H1 (cell line): Measurements from ENCODE around the gene SLC25A12. TPM values are rescaled to one million over a fixed set of nuclear protein-coding genes. Genes with fewer than 3 reads are reported as not detected.

ENCODE experiments used
- CTCF ChIA-PET: fragments of 300-600 bp; sonication (Branson Sonifier 250); formaldehyde crosslinking; loops from one replicate; lab custom pipeline; 2021; ENCODE audit not compliant: partially characterized antibody; lab: Charles Lee
- POLR2A ChIA-PET: fragments of 300-600 bp; sonication (Branson Sonifier 250); formaldehyde crosslinking; loops from one replicate; lab custom pipeline; 2021; ENCODE audit warnings: inconsistent platforms; ENCODE audit not compliant: partially characterized antibody; lab: Charles Lee
- DNase-seq, 2 experiments: peaks; one replicate each; pipeline versions ENCODE4 v3.0.0 to v3.0.0-alpha.2; 2010 to 2022; ENCODE audit warnings: low spot score in 2 of 2, low read depth in 1 of 2, mixed read lengths in 1 of 2
- FAIRE-seq: peaks from 2 replicates; lab custom pipeline; 2011; peaks lifted over from hg19 to GRCh38; lab: Jason Lieb, UNC
- H2AFZ ChIP-seq: 2 replicates; pipeline ENCODE4 v1.8.1; 2012; ENCODE audit warnings: low read length, inconsistent platforms
- H2AK5ac ChIP-seq: 2 replicates; pipeline ENCODE4 v1.6.1; 2013; ENCODE audit warnings: low read depth, low read length
- H2BK120ac ChIP-seq: replicated peaks from 2 replicates; pipeline ENCODE3; 2013; ENCODE audit warnings: low read depth, low read length, inconsistent platforms
- H2BK12ac ChIP-seq: 2 replicates; pipeline ENCODE4 v1.6.1; 2013; ENCODE audit warnings: low read depth, low read length
- H2BK15ac ChIP-seq: 2 replicates; pipeline ENCODE4 v1.6.1; 2013; ENCODE audit warnings: low read length
- H2BK20ac ChIP-seq: 2 replicates; pipeline ENCODE4 v1.6.1; 2013; ENCODE audit warnings: low read length
- H2BK5ac ChIP-seq: 2 replicates; pipeline ENCODE4 v1.6.1; 2013; ENCODE audit warnings: low read depth, low read length
- H3K14ac ChIP-seq: 2 replicates; pipeline ENCODE4 v1.6.1; 2013; ENCODE audit warnings: inconsistent platforms; ENCODE audit not compliant: insufficient read length
- H3K18ac ChIP-seq: 2 replicates; pipeline ENCODE4 v1.6.1; 2013; ENCODE audit warnings: low read length; ENCODE audit errors: extremely low read depth
- H3K23ac ChIP-seq: 2 replicates; pipeline ENCODE4 v1.6.1; 2013; ENCODE audit warnings: inconsistent platforms; ENCODE audit not compliant: insufficient read length
- H3K23me2 ChIP-seq: 2 replicates; pipeline ENCODE4 v1.6.1; 2013; ENCODE audit warnings: low read depth, low read length
- H3K27ac ChIP-seq: 2 replicates; pipeline ENCODE4 v1.6.1; 2011; ENCODE audit warnings: low read depth, low read length, inconsistent platforms
- H3K27me3 ChIP-seq, 4 experiments: replicated peaks in 1 of 4; 1 replicate in 1 of 4; 2 replicates in 3 of 4; pipeline versions ENCODE4 v1.6.1 to v1.8.1; 2011 to 2013; ENCODE audit warnings: low read length in 3 of 4, mild to moderate bottlenecking in 3 of 4, inconsistent platforms in 2 of 4, mixed read lengths in 2 of 4, moderate library complexity in 1 of 4; ENCODE audit not compliant: control insufficient read depth in 3 of 4, insufficient read depth in 3 of 4; ENCODE audit errors: extremely low read depth in 1 of 4
- H3K36me3 ChIP-seq, 4 experiments: 2 replicates each; pipeline versions ENCODE4 v1.6.1 to v1.8.1; 2011 to 2013; ENCODE audit warnings: mild to moderate bottlenecking in 4 of 4, low read length in 3 of 4, moderate library complexity in 2 of 4, control low read depth in 1 of 4, inconsistent platforms in 1 of 4; ENCODE audit not compliant: insufficient read depth in 4 of 4, control insufficient read depth in 2 of 4
- H3K4ac ChIP-seq: replicated peaks from 2 replicates; pipeline ENCODE3; 2013; ENCODE audit warnings: low read length, low read depth, mixed read lengths, inconsistent platforms; ENCODE audit not compliant: insufficient read length
- H3K4me1 ChIP-seq, 4 experiments: replicated peaks in 1 of 4; 1 replicate in 1 of 4; 2 replicates in 3 of 4; pipeline versions ENCODE4 v1.6.1 to v1.8.1; 2011 to 2013; ENCODE audit warnings: low read length in 3 of 4, inconsistent platforms in 2 of 4, mixed read lengths in 1 of 4; ENCODE audit not compliant: insufficient read depth in 4 of 4, control insufficient read depth in 3 of 4
- H3K4me2 ChIP-seq, 2 experiments: 2 replicates each; pipeline versions ENCODE4 v1.6.1 to v1.8.1; 2011 to 2013; ENCODE audit warnings: low read depth in 2 of 2, low read length in 2 of 2, control low read depth in 1 of 2, inconsistent platforms in 1 of 2, mild to moderate bottlenecking in 1 of 2; ENCODE audit not compliant: insufficient read depth in 1 of 2
- H3K4me3 ChIP-seq, 4 experiments: fragments of 200-600, 300-600 bp in 1 of 4; sonication (generic), shearing (Covaris generic), sonication (Bioruptor Twin) in 1 of 4; 2 replicates each; pipeline versions ENCODE4 v1.5.1 to v1.8.1; 2011 to 2016; ENCODE audit warnings: low read length in 4 of 4, low read depth in 3 of 4, control low read depth in 2 of 4, inconsistent platforms in 2 of 4, mild to moderate bottlenecking in 2 of 4, mixed read lengths in 1 of 4, moderate library complexity in 1 of 4; ENCODE audit not compliant: insufficient read depth in 2 of 4; ENCODE audit errors: extremely low read depth in 1 of 4
- H3K56ac ChIP-seq: replicated peaks from 2 replicates; pipeline ENCODE3; 2013; ENCODE audit warnings: low read depth, mild to moderate bottlenecking, mixed read lengths, low read length, inconsistent platforms; ENCODE audit not compliant: insufficient read length
- H3K79me1 ChIP-seq: 2 replicates; pipeline ENCODE4 v1.6.1; 2013; ENCODE audit warnings: low read depth, low read length, control low read depth
- H3K79me2 ChIP-seq, 2 experiments: 2 replicates each; pipeline versions ENCODE4 v1.6.1 to v1.8.1; 2012 to 2013; ENCODE audit warnings: low read length in 2 of 2, mild to moderate bottlenecking in 2 of 2, inconsistent platforms in 1 of 2; ENCODE audit not compliant: insufficient read depth in 2 of 2, control insufficient read depth in 1 of 2
- H3K9ac ChIP-seq, 4 experiments: replicated peaks in 1 of 4; 1 replicate in 1 of 4; 2 replicates in 3 of 4; pipeline versions ENCODE4 v1.6.1 to v1.8.1; 2011 to 2013; ENCODE audit warnings: low read depth in 3 of 4, low read length in 3 of 4, control low read depth in 2 of 4, mild to moderate bottlenecking in 2 of 4, moderate library complexity in 2 of 4, inconsistent platforms in 1 of 4; ENCODE audit errors: extremely low read depth in 1 of 4
- H3K9me3 ChIP-seq, 2 experiments: 2 replicates each; pipeline versions ENCODE4 v1.6.1 to v1.8.1; 2012 to 2013; ENCODE audit warnings: mild to moderate bottlenecking in 2 of 2, moderate library complexity in 2 of 2, control low read depth in 1 of 2, inconsistent platforms in 1 of 2, low read depth in 1 of 2, low read length in 1 of 2, mixed read lengths in 1 of 2; ENCODE audit not compliant: insufficient read depth in 2 of 2
- H4K20me1 ChIP-seq, 2 experiments: replicated peaks in 1 of 2; 2 replicates each; pipeline versions ENCODE3 to v1.8.1; 2011 to 2013; ENCODE audit warnings: inconsistent platforms in 2 of 2, low read length in 2 of 2, mild to moderate bottlenecking in 1 of 2; ENCODE audit not compliant: insufficient read depth in 2 of 2, control insufficient read depth in 1 of 2
- H4K5ac ChIP-seq: 2 replicates; pipeline ENCODE4 v1.6.1; 2013; ENCODE audit warnings: low read length, low read depth, mixed read lengths, inconsistent platforms; ENCODE audit not compliant: insufficient read length
- H4K8ac ChIP-seq: 2 replicates; pipeline ENCODE4 v1.8.0; 2013; ENCODE audit warnings: mild to moderate bottlenecking, moderate library complexity, low read length, inconsistent platforms; ENCODE audit not compliant: insufficient read depth; ENCODE audit errors: extremely low read depth
- H4K91ac ChIP-seq: replicated peaks from 2 replicates; pipeline ENCODE3; 2013; ENCODE audit warnings: low read length, mixed read lengths, inconsistent platforms; ENCODE audit not compliant: insufficient read length
- CREB1 ChIP-seq: IDR thresholded peaks from 2 replicates; pipeline ENCODE4 v1.6.1; 2012; ENCODE audit warnings: inconsistent platforms
- CTCF ChIP-seq, 3 experiments: IDR thresholded peaks; 1 replicate in 2 of 3; 2 replicates in 1 of 3; pipeline versions ENCODE4 v1.5.1 to v1.6.1; 2011; ENCODE audit warnings: low read length in 3 of 3, mild to moderate bottlenecking in 3 of 3, inconsistent platforms in 2 of 3, low read depth in 1 of 3, moderate library complexity in 1 of 3; ENCODE audit not compliant: insufficient read depth in 1 of 3; ENCODE audit errors: control extremely low read depth in 1 of 3
- RBBP5 ChIP-seq: IDR thresholded peaks from 2 replicates; pipeline ENCODE4 v1.7.1; 2012; ENCODE audit warnings: low read depth, mild to moderate bottlenecking, inconsistent platforms, low read length, moderate library complexity, borderline replicate concordance
- WGBS, 2 experiments: shearing (Covaris generic) in 1 of 2; methylation state at CpG; one replicate each; pipeline versions ENCODE4 v1.1.6 to v1.1.7; 2013 to 2015; ENCODE audit warnings: low lambda C conversion rate in 2 of 2, mixed read lengths in 2 of 2, inconsistent platforms in 1 of 2, low coverage in 1 of 2, missing lambda C conversion rate in 1 of 2; ENCODE audit not compliant: insufficient replicate concordance in 2 of 2, insufficient coverage in 1 of 2, insufficient read length in 1 of 2; ENCODE audit errors: extremely low coverage in 1 of 2, missing lambda C conversion rate in 1 of 2; 5-methylcytosine and 5-hydroxymethylcytosine counted together
- polyA plus RNA-seq, 7 experiments: library from polyadenylated mRNA; depleted of rRNA in 3 of 7; stranded (reverse) in 5 of 7; unstranded in 2 of 7; fragments of >200 nt in 5 of 7; fragments of 200-250 nt in 2 of 7; gene quantifications; 1 replicate in 5 of 7; 2 replicates in 1 of 7; 4 replicates in 1 of 7; pipeline versions ENCODE4 v1.2.1 to v1.2.3, GENCODE V29; 2011 to 2013; ENCODE audit warnings: missing spikeins in 2 of 7, mixed read lengths in 2 of 7
- total RNA-seq: library from RNA; stranded (reverse); fragmentation: NEBNext Ultra II Directional; extraction: Animal tissue kit (Norgen Biotek cat#: 25700); gene quantifications from 2 replicates; pipeline ENCODE4 v1.2.1, GENCODE V29; 2021

SLC25A12 gene
- total and polyA plus RNA-seq, 2 of the 8 experiments (the other 6 are each of a cell fraction or from before 2014, with no cell fraction given), result 7.7 to 10.2 TPM

- Histone ChIP-seq H2BK12ac (no peak overlapping the region), H3K27me3 (no peaks in the 10 kb centered on the region), H2BK15ac (no peak overlapping the region), H2AK5ac (no peak overlapping the region), H2AFZ (no peak overlapping the region), H4K20me1 (no peaks in the 10 kb centered on the region), H3K4me3 (no peak overlapping the region), H4K91ac (no peak overlapping the region), H3K79me1 (no peaks in the 10 kb centered on the region), H3K9me3 (no peaks in the 10 kb centered on the region), H3K27ac (no peak overlapping the region), H2BK20ac (no peak overlapping the region), H3K14ac (no peak overlapping the region), H2BK120ac (no peak overlapping the region), H3K4me2 (no peak overlapping the region), H4K8ac (no peak overlapping the region), H2BK5ac (no peak overlapping the region), H3K23me2 (no peaks in the 10 kb centered on the region), H3K4ac (no peak overlapping the region), H3K4me1 (peaks cover 6 to 13% (median 9%) of the 10 kb centered on the region in 4 experiments; a peak in 6 of 7 replicates), H3K79me2 (no peaks in the 10 kb centered on the region), H3K18ac (no peak overlapping the region), H3K23ac (no peak overlapping the region), H3K56ac (no peak overlapping the region), H4K5ac (no peak overlapping the region), H3K36me3 (no peaks in the 10 kb centered on the region), H3K9ac (no peak overlapping the region; a peak in 1 of 7 replicates)
- ChIA-PET CTCF (interaction anchor here (0.6 to 1.7 kb wide), 3 partner anchors 11 to 870 kb away, joined by 3 to 6 read pairs (median 4); partner anchors contain the start of gene GORASP2), POLR2A (no interaction called here)
- no peak for TF ChIP-seq RBBP5
- TF ChIP-seq CREB1, result no peak
- TF ChIP-seq CTCF (IDR thresholded peaks at IDR 0.05; ENCODE audit: control extremely low read depth in 1 of 3, insufficient read depth in 1 of 3, low read depth in 1 of 3, low read length in 3 of 3), result no peak
- 89% methylated on average over 6 of the region's 6 CpGs; no CpG with 5 or more reads in 1 of the 2 experiments for WGBS, 2 experiments
- DNase-seq (no peak), FAIRE-seq (no peak)
Observed at GRCh38 chr2:171798156-171798820, 95.8 kb downstream of the SLC25A12 start.
